Measurements from ENCODE around the gene SLC9A9. TPM values are rescaled to one million over a fixed set of nuclear protein-coding genes. Genes with fewer than 3 reads are reported as not detected.

The SLC9A9 gene
- polyA plus RNA-seq, 1 donor from 2014 or later = 0.54 TPM

GRCh38 chr3:143565951-143566350, 282.3 kb downstream of the SLC9A9 start:
- Histone ChIP-seq H3F3A (ENCODE audit: insufficient read depth, low read length, poor library complexity, severe bottlenecking) (no peaks in the 10 kb centered on the region), H3K79me2 (replicated peaks; ENCODE audit: insufficient read depth, low read length) (no peaks in the 10 kb centered on the region), H4K20me1 (ENCODE audit: insufficient read depth) (no peaks in the 10 kb centered on the region), H3K4me2 (ENCODE audit: low read length) (no peak overlapping the region), H3K9ac (ENCODE audit: low read length) (no peak overlapping the region), H2AFZ (ENCODE audit: low read depth, low read length) (no peak overlapping the region), H3K27me3 (ENCODE audit: insufficient read depth, low read depth, low read length) (no peaks in the 10 kb centered on the region), H3K27ac (ENCODE audit: low read length) (no peak overlapping the region), H3K36me3 (ENCODE audit: insufficient read depth, low read length) (no peaks in the 10 kb centered on the region), H3K4me3 (ENCODE audit: low read length) (no peak overlapping the region), H3K9me3 (ENCODE audit: low read length) (no peaks in the 10 kb centered on the region), H3K9me2 (ENCODE audit: insufficient read depth, low read length) (no peaks in the 10 kb centered on the region)
- TF ChIP-seq EZH2 (IDR thresholded peaks at IDR 0.05; ENCODE audit: borderline replicate concordance, insufficient read depth, low read length, poor library complexity, severe bottlenecking) = no peak
- TF ChIP-seq POLR2AphosphoS5 (IDR thresholded peaks at IDR 0.05) = no peak
- TF ChIP-seq SMC3 (conservative IDR thresholded peaks at IDR 0.05; ENCODE audit: poor library complexity) = no peak
- TF ChIP-seq EP300 (conservative IDR thresholded peaks at IDR 0.05; ENCODE audit: poor library complexity, severe bottlenecking) = no peak
- TF ChIP-seq REST (IDR thresholded peaks at IDR 0.05; ENCODE audit: borderline replicate concordance) = no peak
- no peak for TF ChIP-seq RAD21 (conservative IDR thresholded peaks at IDR 0.05)
- no peak for TF ChIP-seq CTCF (IDR thresholded peaks at IDR 0.05; ENCODE audit: poor library complexity, severe bottlenecking)
- TF ChIP-seq TAF1 (IDR thresholded peaks at IDR 0.05; ENCODE audit: low read depth) = no peak
- TF ChIP-seq MXI1 (conservative IDR thresholded peaks at IDR 0.05; ENCODE audit: poor library complexity, severe bottlenecking) = no peak

GRCh38 chr3:143563786-143564185, 284.5 kb downstream of the SLC9A9 start:
- TF ChIP-seq MXI1 (conservative IDR thresholded peaks at IDR 0.05; ENCODE audit: poor library complexity, severe bottlenecking) (no peak), SMC3 (conservative IDR thresholded peaks at IDR 0.05; ENCODE audit: poor library complexity) (no peak), RAD21 (conservative IDR thresholded peaks at IDR 0.05) (no peak), EZH2 (IDR thresholded peaks at IDR 0.05; ENCODE audit: borderline replicate concordance, insufficient read depth, low read length, poor library complexity, severe bottlenecking) (no peak), TAF1 (IDR thresholded peaks at IDR 0.05; ENCODE audit: low read depth) (no peak), REST (IDR thresholded peaks at IDR 0.05; ENCODE audit: borderline replicate concordance) (no peak), CTCF (IDR thresholded peaks at IDR 0.05; ENCODE audit: poor library complexity, severe bottlenecking) (no peak), POLR2AphosphoS5 (IDR thresholded peaks at IDR 0.05) (no peak), EP300 (conservative IDR thresholded peaks at IDR 0.05; ENCODE audit: poor library complexity, severe bottlenecking) (no peak)
- Histone ChIP-seq H3K4me3 (ENCODE audit: low read length) (no peak overlapping the region), H3K27me3 (ENCODE audit: insufficient read depth, low read depth, low read length) (no peaks in the 10 kb centered on the region), H3K9ac (ENCODE audit: low read length) (no peak overlapping the region), H2AFZ (ENCODE audit: low read depth, low read length) (no peak overlapping the region), H3K9me2 (ENCODE audit: insufficient read depth, low read length) (no peaks in the 10 kb centered on the region), H3K27ac (ENCODE audit: low read length) (no peak overlapping the region), H3K79me2 (replicated peaks; ENCODE audit: insufficient read depth, low read length) (no peaks in the 10 kb centered on the region), H3K9me3 (ENCODE audit: low read length) (no peaks in the 10 kb centered on the region), H3K36me3 (ENCODE audit: insufficient read depth, low read length) (no peaks in the 10 kb centered on the region), H3F3A (ENCODE audit: insufficient read depth, low read length, poor library complexity, severe bottlenecking) (no peaks in the 10 kb centered on the region), H4K20me1 (ENCODE audit: insufficient read depth) (no peaks in the 10 kb centered on the region), H3K4me2 (ENCODE audit: low read length) (no peak overlapping the region)
